ENCODE measurements around the gene LRRC25.

The LRRC25 gene

GRCh38 chr19:18435842-18436670, 38.6 kb upstream of the LRRC25 start:
- FAIRE-seq = no peak

GRCh38 chr19:18435178-18435841, 37.9 kb upstream of the LRRC25 start:
- FAIRE-seq = no peak

- peak; percentile 91 for FAIRE-seq
Measured at GRCh38 chr19:18434411-18435175, 37.2 kb upstream of the LRRC25 start.

GRCh38 chr19:18433735-18434398, 36.4 kb upstream of the LRRC25 start:
- FAIRE-seq = no peak

GRCh38 chr19:18433015-18433691, 35.7 kb upstream of the LRRC25 start:
- no peak for FAIRE-seq

- no peak for FAIRE-seq
Measured at GRCh38 chr19:18432275-18433014, 35.0 kb upstream of the LRRC25 start.

GRCh38 chr19:18431351-18432197, 34.2 kb upstream of the LRRC25 start:
- no peak for FAIRE-seq

GRCh38 chr19:18430417-18431144, 33.2 kb upstream of the LRRC25 start:
- no peak for FAIRE-seq

GRCh38 chr19:18429717-18430416, 32.4 kb upstream of the LRRC25 start:
- no peak for FAIRE-seq

GRCh38 chr19:18428787-18429674, 31.6 kb upstream of the LRRC25 start:
- peak; percentile 70 for FAIRE-seq

GRCh38 chr19:18428173-18428786, 30.9 kb upstream of the LRRC25 start:
- no peak for FAIRE-seq

- no peak for FAIRE-seq
Measured at GRCh38 chr19:18427743-18428113, 30.3 kb upstream of the LRRC25 start.

GRCh38 chr19:18427080-18427742, 29.8 kb upstream of the LRRC25 start:
- FAIRE-seq = no peak

GRCh38 chr19:18426416-18426767, 29.0 kb upstream of the LRRC25 start:
- FAIRE-seq = no peak

- FAIRE-seq = peak; percentile 95
Measured at GRCh38 chr19:18425515-18426415, 28.3 kb upstream of the LRRC25 start.

GRCh38 chr19:18424890-18425514, 27.6 kb upstream of the LRRC25 start:
- FAIRE-seq = no peak
